ENCODE measurements around the gene PACRG. TPM values are rescaled to one million over a fixed set of nuclear protein-coding genes. Genes with fewer than 3 reads are reported as not detected.
A peak's percentile ranks its signal among the peaks of the same experiment; 100 is the strongest.

The PACRG gene
- total and polyA plus RNA-seq, 2 of the 8 experiments (the other 6 are each of a cell fraction or from before 2014, with no cell fraction given) = 0.44 to 0.54 TPM

GRCh38 chr6:163260111-163260895 lies 532.5 kb downstream of the PACRG start (continued):
- TF ChIP-seq TBP (IDR thresholded peaks at IDR 0.05; ENCODE audit: low read depth, low read length) (0 out of 2 replicates have a peak, but pooled peaks have one; percentile 30), CHD7 (IDR thresholded peaks at IDR 0.05; ENCODE audit: insufficient replicate concordance, low read length) (peak; percentile 63), RNF2 (IDR thresholded peaks at IDR 0.05; ENCODE audit: borderline replicate concordance, low read depth, low read length, missing control alignments, poor library complexity, severe bottlenecking) (no peak), SP1 (IDR thresholded peaks at IDR 0.05; ENCODE audit: low read depth, low read length) (peak; percentile 36; the same call in 1 of the 2 replicates), GTF2F1 (IDR thresholded peaks at IDR 0.05; ENCODE audit: borderline replicate concordance, low read depth, low read length) (no peak), CHD2 (IDR thresholded peaks at IDR 0.05; ENCODE audit: low read length) (no peak), CTCF (IDR thresholded peaks at IDR 0.05; ENCODE audit: control extremely low read depth in 1 of 3, insufficient read depth in 1 of 3, low read depth in 1 of 3, low read length in 3 of 3) (no peak)
